Measurements from ENCODE around the gene ARMC6. TPM values are rescaled to one million over a fixed set of nuclear protein-coding genes. Genes with fewer than 3 reads are reported as not detected.

ARMC6 gene
- total RNA-seq, 1 experiment from 2014 or later, result 51.4 TPM

DNA sequence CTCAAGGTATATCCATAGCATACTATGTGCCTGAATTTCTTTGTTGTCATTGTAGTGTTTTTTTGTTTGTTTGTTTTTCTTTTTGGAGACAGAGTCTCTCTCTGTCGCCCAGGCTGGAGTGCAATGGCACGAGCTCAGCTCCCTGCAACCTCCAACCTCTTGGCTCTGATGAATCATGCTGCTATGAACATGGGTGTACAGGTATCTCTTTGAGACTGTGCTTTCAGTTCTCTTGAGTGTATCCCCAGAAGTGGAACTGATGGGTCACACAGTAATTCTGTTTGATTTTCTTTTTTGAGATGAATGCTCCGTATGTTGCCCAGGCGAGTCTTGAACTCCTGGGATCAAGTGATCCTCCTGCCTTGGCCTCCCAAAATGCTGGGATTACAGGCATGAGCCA lies 16.7 kb downstream of the ARMC6 start:
- intact Hi-C loops (cut with micrococcal nuclease; ENCODE audit: unreplicated experiment) (no loop called here), in situ Hi-C loops (cut with HindIII; ENCODE audit: low pct_unique_long_range_greater_than_20kb, low sequenced_read_pairs) (no loop called here)
- H3K4me1 ChIP-seq (ENCODE audit: control insufficient read depth, insufficient read depth, low read length), result no peaks in the 10 kb centered on the region
- 0 out of 2 replicates have a peak, but pooled peaks cover 3% of the 10 kb centered on the region for H3K36me3 ChIP-seq (ENCODE audit: control insufficient read depth, insufficient read depth, low read length)
- DNase-seq (ENCODE audit: low read depth, low spot score), result no peak
- H3K9me3 ChIP-seq (ENCODE audit: control insufficient read depth, insufficient read depth, low read depth, low read length), result no peaks in the 10 kb centered on the region
- no peak overlapping the region for H3K27ac ChIP-seq (ENCODE audit: low read length)
- ChIA-PET CTCF (no interaction called here), POLR2A (no interaction called here)
- TF ChIP-seq SIN3A (IDR thresholded peaks at IDR 0.05; ENCODE audit: borderline replicate concordance, insufficient read depth, low read depth, low read length) (no peak), CTCF (IDR thresholded peaks at IDR 0.05) (no peak), TCF7L2 (IDR thresholded peaks at IDR 0.05; ENCODE audit: low read depth, low read length) (no peak), POLR2AphosphoS5 (IDR thresholded peaks at IDR 0.05; ENCODE audit: low read depth, low read length) (no peak)
- TF ChIP-seq, protein P1, sequence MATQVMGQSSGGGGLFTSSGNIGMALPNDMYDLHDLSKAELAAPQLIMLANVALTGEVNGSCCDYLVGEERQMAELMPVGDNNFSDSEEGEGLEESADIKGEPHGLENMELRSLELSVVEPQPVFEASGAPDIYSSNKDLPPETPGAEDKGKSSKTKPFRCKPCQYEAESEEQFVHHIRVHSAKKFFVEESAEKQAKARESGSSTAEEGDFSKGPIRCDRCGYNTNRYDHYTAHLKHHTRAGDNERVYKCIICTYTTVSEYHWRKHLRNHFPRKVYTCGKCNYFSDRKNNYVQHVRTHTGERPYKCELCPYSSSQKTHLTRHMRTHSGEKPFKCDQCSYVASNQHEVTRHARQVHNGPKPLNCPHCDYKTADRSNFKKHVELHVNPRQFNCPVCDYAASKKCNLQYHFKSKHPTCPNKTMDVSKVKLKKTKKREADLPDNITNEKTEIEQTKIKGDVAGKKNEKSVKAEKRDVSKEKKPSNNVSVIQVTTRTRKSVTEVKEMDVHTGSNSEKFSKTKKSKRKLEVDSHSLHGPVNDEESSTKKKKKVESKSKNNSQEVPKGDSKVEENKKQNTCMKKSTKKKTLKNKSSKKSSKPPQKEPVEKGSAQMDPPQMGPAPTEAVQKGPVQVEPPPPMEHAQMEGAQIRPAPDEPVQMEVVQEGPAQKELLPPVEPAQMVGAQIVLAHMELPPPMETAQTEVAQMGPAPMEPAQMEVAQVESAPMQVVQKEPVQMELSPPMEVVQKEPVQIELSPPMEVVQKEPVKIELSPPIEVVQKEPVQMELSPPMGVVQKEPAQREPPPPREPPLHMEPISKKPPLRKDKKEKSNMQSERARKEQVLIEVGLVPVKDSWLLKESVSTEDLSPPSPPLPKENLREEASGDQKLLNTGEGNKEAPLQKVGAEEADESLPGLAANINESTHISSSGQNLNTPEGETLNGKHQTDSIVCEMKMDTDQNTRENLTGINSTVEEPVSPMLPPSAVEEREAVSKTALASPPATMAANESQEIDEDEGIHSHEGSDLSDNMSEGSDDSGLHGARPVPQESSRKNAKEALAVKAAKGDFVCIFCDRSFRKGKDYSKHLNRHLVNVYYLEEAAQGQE (IDR thresholded peaks at IDR 0.05; ENCODE audit: insufficient read depth in 1 of 2, low read depth in 2 of 2, low read length in 1 of 2), result no peak
- ATAC-seq, result no peak
- no TSS peak for BruUV-seq (replicated peaks)
- no peak overlapping the region for H3K4me3 ChIP-seq (ENCODE audit: low read depth in 2 of 2, low read length in 2 of 2)
- no peaks in the 10 kb centered on the region for H3K27me3 ChIP-seq (ENCODE audit: control insufficient read depth, insufficient read depth, low read length)

DNA sequence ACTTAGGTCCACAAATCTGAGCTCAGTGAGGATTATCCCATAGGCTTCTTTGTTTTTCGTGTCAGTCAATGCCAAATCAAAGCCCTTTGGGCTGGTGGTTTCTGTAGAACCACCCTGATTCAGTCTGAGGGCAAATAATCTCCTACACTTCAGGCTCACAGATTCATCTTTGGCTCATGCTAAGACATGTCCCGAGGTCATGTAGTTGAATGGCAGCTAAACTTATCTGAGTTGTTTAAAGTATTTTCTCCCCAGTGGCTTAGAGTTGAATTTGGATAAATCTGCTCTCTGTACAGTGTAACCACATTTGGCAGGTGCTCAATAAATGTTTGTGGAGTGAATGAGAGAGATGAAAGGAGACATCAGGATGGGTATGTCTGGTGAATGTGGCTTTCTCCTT lies 17.3 kb downstream of the ARMC6 start:
- TF ChIP-seq TCF7L2 (IDR thresholded peaks at IDR 0.05; ENCODE audit: low read depth, low read length), result no peak
- no peak for TF ChIP-seq SIN3A (IDR thresholded peaks at IDR 0.05; ENCODE audit: borderline replicate concordance, insufficient read depth, low read depth, low read length)
- TF ChIP-seq, protein P1 (IDR thresholded peaks at IDR 0.05; ENCODE audit: insufficient read depth in 1 of 2, low read depth in 2 of 2, low read length in 1 of 2), result no peak
- TF ChIP-seq CTCF (IDR thresholded peaks at IDR 0.05), result no peak
- no peak for TF ChIP-seq POLR2AphosphoS5 (IDR thresholded peaks at IDR 0.05; ENCODE audit: low read depth, low read length)
- ATAC-seq (no peak), DNase-seq (ENCODE audit: low read depth, low spot score) (no peak)
- no peaks in the 10 kb centered on the region for H3K4me1 ChIP-seq (ENCODE audit: control insufficient read depth, insufficient read depth, low read length)
- ChIA-PET POLR2A (no interaction called here), CTCF (no interaction called here)
- H3K4me3 ChIP-seq (ENCODE audit: low read depth in 2 of 2, low read length in 2 of 2), result no peak overlapping the region
- no peaks in the 10 kb centered on the region for H3K27me3 ChIP-seq (ENCODE audit: control insufficient read depth, insufficient read depth, low read length)
- in situ Hi-C loops (cut with HindIII; ENCODE audit: low pct_unique_long_range_greater_than_20kb, low sequenced_read_pairs), result no loop called here
- no peak overlapping the region for H3K27ac ChIP-seq (ENCODE audit: low read length)
- H3K36me3 ChIP-seq (ENCODE audit: control insufficient read depth, insufficient read depth, low read length), result 0 out of 2 replicates have a peak, but pooled peaks cover 3% of the 10 kb centered on the region
- no peaks in the 10 kb centered on the region for H3K9me3 ChIP-seq (ENCODE audit: control insufficient read depth, insufficient read depth, low read depth, low read length)
- BruUV-seq (replicated peaks), result no TSS peak
- intact Hi-C loops (cut with micrococcal nuclease; ENCODE audit: unreplicated experiment), result no loop called here
